SK-N-SH treated with all-trans-retinoic acid at 6 μM for 48 hours (cell line): ENCODE results near the gene BCL2L13.

Experiments
- ATAC-seq: fragments of 200-7000 bp; cut with Tn5 transposase; 3 replicates; pipeline ENCODE4 v1.9.1; 2020; ENCODE audit warnings: mild to moderate bottlenecking, moderate library complexity
- ARNTL ChIP-seq: fragments of 450-650 bp; formaldehyde crosslinking; IDR thresholded peaks from 2 replicates; pipeline ENCODE4 v1.5.0; 2020; ENCODE audit warnings: low read depth, mild to moderate bottlenecking, moderate library complexity, borderline replicate concordance
- BACH2 ChIP-seq: fragments of 250-450 bp; sonication (Bioruptor Pico); IDR thresholded peaks from 2 replicates; pipeline ENCODE4 v1.9.0; 2021; ENCODE audit warnings: mild to moderate bottlenecking, borderline replicate concordance
- CSDC2 ChIP-seq: fragments of 250-450 bp; sonication (Bioruptor Pico); IDR thresholded peaks from 2 replicates; pipeline ENCODE4 v1.5.0; 2020; ENCODE audit warnings: mild to moderate bottlenecking, moderate library complexity
- ESRRG ChIP-seq: fragments of 250-450 bp; sonication (Bioruptor Pico); IDR thresholded peaks from 2 replicates; pipeline ENCODE4 v1.6.1; 2021; ENCODE audit warnings: mild to moderate bottlenecking
- ISL1 ChIP-seq: fragments of 250-450 bp; sonication (Bioruptor Pico); IDR thresholded peaks from 2 replicates; pipeline ENCODE4 v2.1.2; 2022; ENCODE audit warnings: mild to moderate bottlenecking, moderate library complexity
- OSR1 ChIP-seq: fragments of 250-450 bp; sonication (Bioruptor Pico); IDR thresholded peaks from 2 replicates; pipeline ENCODE4 v1.8.0; 2022; ENCODE audit warnings: moderate library complexity, mild to moderate bottlenecking, inconsistent platforms
- PPARA ChIP-seq: fragments of 250-450 bp; sonication (Bioruptor Pico); IDR thresholded peaks from 2 replicates; pipeline ENCODE4 v1.5.0; 2020; ENCODE audit warnings: mild to moderate bottlenecking, borderline replicate concordance
- RARB ChIP-seq: fragments of 250-450 bp; sonication (Bioruptor Pico); IDR thresholded peaks from 2 replicates; pipeline ENCODE4 v1.8.0; 2021; ENCODE audit warnings: mild to moderate bottlenecking, moderate library complexity
- SNAI2 ChIP-seq: fragments of 250-450 bp; sonication (Bioruptor Pico); IDR thresholded peaks from 2 replicates; pipeline ENCODE4 v1.5.0; 2020; ENCODE audit warnings: mild to moderate bottlenecking, moderate library complexity
- TCF4 ChIP-seq: fragments of 250-450 bp; sonication (Bioruptor Pico); IDR thresholded peaks from 2 replicates; pipeline ENCODE4 v1.8.0; 2021; ENCODE audit warnings: mild to moderate bottlenecking, moderate library complexity, borderline replicate concordance
- TOX ChIP-seq: fragments of 250-450 bp; sonication (Bioruptor Pico); IDR thresholded peaks from 2 replicates; pipeline ENCODE4 v1.8.0; 2021; ENCODE audit warnings: mild to moderate bottlenecking, moderate library complexity, borderline replicate concordance
- ZC3H10 ChIP-seq: fragments of 250-450 bp; sonication (Bioruptor Pico); IDR thresholded peaks from 2 replicates; pipeline ENCODE4 v1.5.1; 2021; ENCODE audit warnings: mild to moderate bottlenecking, moderate library complexity
- ZFP3 ChIP-seq: fragments of 250-450 bp; sonication (Bioruptor Pico); IDR thresholded peaks from 2 replicates; pipeline ENCODE4 v1.5.0; 2020; ENCODE audit warnings: mild to moderate bottlenecking, moderate library complexity
- ZFP30 ChIP-seq: fragments of 450-650 bp; formaldehyde crosslinking; IDR thresholded peaks from 2 replicates; pipeline ENCODE4 v1.5.0; 2022; ENCODE audit warnings: mild to moderate bottlenecking, moderate library complexity
- ZNF70 ChIP-seq: fragments of 450-650 bp; formaldehyde crosslinking; IDR thresholded peaks from 2 replicates; pipeline ENCODE4 v1.5.0; 2020; ENCODE audit warnings: mild to moderate bottlenecking, moderate library complexity
- ZNF8 ChIP-seq: fragments of 450-650 bp; formaldehyde crosslinking; IDR thresholded peaks from 2 replicates; pipeline ENCODE4 v1.5.0; 2020; ENCODE audit warnings: mild to moderate bottlenecking, moderate library complexity
- TF ChIP-seq, protein P1 (sequence below): fragments of 250-450 bp; sonication (Bioruptor Pico); IDR thresholded peaks from 2 replicates; pipeline ENCODE4 v1.8.0; 2020; ENCODE audit warnings: mild to moderate bottlenecking, moderate library complexity, borderline replicate concordance
- TF ChIP-seq, protein P2 (sequence below): fragments of 250-450 bp; sonication (Bioruptor Pico); IDR thresholded peaks from 2 replicates; pipeline ENCODE4 v1.5.1; 2020; ENCODE audit warnings: low read depth, mild to moderate bottlenecking, moderate library complexity
- TF ChIP-seq, protein P3 (sequence below): fragments of 250-450 bp; sonication (Bioruptor Pico); IDR thresholded peaks from 2 replicates; pipeline ENCODE4 v1.8.0; 2021; ENCODE audit warnings: low read depth, mild to moderate bottlenecking, moderate library complexity, borderline replicate concordance
- TF ChIP-seq, protein P4 (sequence below): fragments of 250-450 bp; sonication (Bioruptor Pico); IDR thresholded peaks from 2 replicates; pipeline ENCODE4 v1.5.1; 2021; ENCODE audit warnings: mild to moderate bottlenecking, moderate library complexity
- TF ChIP-seq, protein P5 (sequence below): fragments of 250-450 bp; sonication (Bioruptor Pico); IDR thresholded peaks from 2 replicates; pipeline ENCODE4 v1.5.0; 2020; ENCODE audit warnings: mild to moderate bottlenecking, moderate library complexity

The BCL2L13 gene

DNA sequence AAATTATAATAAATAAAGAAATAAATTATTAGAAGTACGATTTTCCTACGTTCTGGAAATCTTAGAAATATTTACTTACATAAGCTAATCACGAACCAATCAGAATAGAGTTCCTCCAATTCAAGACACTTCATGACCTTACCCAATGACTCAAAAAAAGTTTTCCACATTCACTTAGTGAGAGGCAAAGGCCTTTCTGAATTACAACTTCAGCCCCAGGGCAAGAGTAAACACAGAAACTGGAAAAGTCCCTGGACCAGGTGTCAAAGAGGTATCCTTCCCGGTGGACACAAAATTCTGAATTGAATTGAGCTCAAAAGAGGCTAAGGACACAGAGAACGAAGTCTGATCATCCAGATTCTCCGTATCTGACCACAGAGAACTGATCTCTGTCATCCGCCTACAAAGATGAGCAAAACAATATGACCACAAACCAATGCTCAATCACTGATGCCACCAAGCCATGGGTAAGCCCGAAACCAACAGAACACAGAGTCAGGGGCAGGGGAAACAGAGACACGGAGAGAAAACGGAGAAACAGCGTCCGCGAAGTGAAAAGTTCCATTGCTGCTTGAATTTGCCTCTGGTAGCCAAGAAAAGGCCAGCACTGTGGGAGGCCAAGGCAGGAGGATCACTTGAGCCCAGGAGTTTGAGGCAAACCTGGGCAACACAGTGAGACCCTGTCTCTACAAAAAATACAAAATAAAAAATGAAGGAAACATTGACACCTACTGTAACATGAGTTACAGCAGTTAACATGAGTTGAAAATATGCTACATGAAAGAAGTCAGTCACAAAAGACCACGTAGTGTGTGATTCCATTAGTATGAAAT lies 128.9 kb downstream of the BCL2L13 start:
- ATAC-seq: no peak
- TF ChIP-seq ARNTL (CRISPR knock-in tag) (no peak), TCF4 (CRISPR knock-in tag) (no peak), ZC3H10 (CRISPR knock-in tag) (no peak), ZNF70 (CRISPR knock-in tag) (no peak), TOX (no peak), OSR1 (CRISPR knock-in tag) (no peak), CSDC2 (no peak), ZNF8 (CRISPR knock-in tag) (no peak), SNAI2 (no peak), ESRRG (CRISPR knock-in tag) (no peak), RARB (CRISPR knock-in tag) (no peak), PPARA (CRISPR knock-in tag) (no peak), ZFP30 (no peak), ZFP3 (CRISPR knock-in tag) (no peak), BACH2 (CRISPR knock-in tag) (no peak), ISL1 (no peak)
- TF ChIP-seq, protein P1, sequence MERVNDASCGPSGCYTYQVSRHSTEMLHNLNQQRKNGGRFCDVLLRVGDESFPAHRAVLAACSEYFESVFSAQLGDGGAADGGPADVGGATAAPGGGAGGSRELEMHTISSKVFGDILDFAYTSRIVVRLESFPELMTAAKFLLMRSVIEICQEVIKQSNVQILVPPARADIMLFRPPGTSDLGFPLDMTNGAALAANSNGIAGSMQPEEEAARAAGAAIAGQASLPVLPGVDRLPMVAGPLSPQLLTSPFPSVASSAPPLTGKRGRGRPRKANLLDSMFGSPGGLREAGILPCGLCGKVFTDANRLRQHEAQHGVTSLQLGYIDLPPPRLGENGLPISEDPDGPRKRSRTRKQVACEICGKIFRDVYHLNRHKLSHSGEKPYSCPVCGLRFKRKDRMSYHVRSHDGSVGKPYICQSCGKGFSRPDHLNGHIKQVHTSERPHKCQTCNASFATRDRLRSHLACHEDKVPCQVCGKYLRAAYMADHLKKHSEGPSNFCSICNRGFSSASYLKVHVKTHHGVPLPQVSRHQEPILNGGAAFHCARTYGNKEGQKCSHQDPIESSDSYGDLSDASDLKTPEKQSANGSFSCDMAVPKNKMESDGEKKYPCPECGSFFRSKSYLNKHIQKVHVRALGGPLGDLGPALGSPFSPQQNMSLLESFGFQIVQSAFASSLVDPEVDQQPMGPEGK (CRISPR knock-in tag): no peak
- TF ChIP-seq, protein P2, sequence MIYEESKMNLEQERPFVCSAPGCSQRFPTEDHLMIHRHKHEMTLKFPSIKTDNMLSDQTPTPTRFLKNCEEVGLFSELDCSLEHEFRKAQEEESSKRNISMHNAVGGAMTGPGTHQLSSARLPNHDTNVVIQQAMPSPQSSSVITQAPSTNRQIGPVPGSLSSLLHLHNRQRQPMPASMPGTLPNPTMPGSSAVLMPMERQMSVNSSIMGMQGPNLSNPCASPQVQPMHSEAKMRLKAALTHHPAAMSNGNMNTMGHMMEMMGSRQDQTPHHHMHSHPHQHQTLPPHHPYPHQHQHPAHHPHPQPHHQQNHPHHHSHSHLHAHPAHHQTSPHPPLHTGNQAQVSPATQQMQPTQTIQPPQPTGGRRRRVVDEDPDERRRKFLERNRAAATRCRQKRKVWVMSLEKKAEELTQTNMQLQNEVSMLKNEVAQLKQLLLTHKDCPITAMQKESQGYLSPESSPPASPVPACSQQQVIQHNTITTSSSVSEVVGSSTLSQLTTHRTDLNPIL (CRISPR knock-in tag): no peak
- TF ChIP-seq, protein P3, sequence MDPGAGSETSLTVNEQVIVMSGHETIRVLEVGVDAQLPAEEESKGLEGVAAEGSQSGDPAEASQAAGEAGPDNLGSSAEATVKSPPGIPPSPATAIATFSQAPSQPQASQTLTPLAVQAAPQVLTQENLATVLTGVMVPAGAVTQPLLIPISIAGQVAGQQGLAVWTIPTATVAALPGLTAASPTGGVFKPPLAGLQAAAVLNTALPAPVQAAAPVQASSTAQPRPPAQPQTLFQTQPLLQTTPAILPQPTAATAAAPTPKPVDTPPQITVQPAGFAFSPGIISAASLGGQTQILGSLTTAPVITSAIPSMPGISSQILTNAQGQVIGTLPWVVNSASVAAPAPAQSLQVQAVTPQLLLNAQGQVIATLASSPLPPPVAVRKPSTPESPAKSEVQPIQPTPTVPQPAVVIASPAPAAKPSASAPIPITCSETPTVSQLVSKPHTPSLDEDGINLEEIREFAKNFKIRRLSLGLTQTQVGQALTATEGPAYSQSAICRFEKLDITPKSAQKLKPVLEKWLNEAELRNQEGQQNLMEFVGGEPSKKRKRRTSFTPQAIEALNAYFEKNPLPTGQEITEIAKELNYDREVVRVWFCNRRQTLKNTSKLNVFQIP (CRISPR knock-in tag): no peak
- TF ChIP-seq, protein P4, sequence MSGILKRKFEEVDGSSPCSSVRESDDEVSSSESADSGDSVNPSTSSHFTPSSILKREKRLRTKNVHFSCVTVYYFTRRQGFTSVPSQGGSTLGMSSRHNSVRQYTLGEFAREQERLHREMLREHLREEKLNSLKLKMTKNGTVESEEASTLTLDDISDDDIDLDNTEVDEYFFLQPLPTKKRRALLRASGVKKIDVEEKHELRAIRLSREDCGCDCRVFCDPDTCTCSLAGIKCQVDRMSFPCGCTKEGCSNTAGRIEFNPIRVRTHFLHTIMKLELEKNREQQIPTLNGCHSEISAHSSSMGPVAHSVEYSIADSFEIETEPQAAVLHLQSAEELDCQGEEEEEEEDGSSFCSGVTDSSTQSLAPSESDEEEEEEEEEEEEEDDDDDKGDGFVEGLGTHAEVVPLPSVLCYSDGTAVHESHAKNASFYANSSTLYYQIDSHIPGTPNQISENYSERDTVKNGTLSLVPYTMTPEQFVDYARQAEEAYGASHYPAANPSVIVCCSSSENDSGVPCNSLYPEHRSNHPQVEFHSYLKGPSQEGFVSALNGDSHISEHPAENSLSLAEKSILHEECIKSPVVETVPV: no peak
- TF ChIP-seq, all 23 proteins: peak for 0

DNA sequence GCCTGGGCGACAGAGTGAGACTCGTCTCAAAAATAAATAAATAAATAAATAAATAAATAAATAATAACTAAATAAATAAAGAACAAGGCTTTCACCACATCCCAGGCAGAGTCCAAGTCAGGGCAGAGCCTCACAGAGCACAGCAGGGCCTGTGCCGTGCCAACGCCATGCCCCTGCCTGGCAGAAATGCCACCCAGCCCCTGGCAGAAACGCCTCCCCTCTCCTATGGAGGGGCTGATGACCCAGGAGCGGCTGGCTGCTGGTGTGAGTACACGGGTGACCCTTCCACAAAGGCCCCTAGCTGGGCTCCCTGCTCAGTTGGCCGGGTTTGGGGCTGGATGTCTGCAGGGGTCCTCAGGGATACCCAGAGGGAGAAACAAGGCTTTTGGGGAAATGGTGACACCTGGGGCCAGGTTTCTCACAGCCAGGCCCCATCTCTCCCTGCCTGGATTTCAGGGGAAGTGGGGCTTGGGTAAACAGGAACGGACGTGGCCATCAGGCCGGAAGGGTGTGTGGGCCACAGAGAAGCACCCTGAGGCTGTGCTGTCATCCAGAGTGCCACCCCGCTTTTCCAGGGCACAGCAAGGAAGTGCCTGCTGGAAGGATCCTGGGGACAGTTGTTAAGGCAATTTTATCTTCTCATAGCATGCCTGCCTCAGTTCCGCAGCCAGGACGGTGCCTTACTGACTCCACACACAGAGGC lies 130.6 kb downstream of the BCL2L13 start:
- ATAC-seq: no peak
- no peak for TF ChIP-seq ESRRG (CRISPR knock-in tag)
- no peak for TF ChIP-seq ISL1
- TF ChIP-seq BACH2 (CRISPR knock-in tag): no peak
- no peak for TF ChIP-seq ZC3H10 (CRISPR knock-in tag)
- no peak for TF ChIP-seq TCF4 (CRISPR knock-in tag)
- TF ChIP-seq, protein P5, sequence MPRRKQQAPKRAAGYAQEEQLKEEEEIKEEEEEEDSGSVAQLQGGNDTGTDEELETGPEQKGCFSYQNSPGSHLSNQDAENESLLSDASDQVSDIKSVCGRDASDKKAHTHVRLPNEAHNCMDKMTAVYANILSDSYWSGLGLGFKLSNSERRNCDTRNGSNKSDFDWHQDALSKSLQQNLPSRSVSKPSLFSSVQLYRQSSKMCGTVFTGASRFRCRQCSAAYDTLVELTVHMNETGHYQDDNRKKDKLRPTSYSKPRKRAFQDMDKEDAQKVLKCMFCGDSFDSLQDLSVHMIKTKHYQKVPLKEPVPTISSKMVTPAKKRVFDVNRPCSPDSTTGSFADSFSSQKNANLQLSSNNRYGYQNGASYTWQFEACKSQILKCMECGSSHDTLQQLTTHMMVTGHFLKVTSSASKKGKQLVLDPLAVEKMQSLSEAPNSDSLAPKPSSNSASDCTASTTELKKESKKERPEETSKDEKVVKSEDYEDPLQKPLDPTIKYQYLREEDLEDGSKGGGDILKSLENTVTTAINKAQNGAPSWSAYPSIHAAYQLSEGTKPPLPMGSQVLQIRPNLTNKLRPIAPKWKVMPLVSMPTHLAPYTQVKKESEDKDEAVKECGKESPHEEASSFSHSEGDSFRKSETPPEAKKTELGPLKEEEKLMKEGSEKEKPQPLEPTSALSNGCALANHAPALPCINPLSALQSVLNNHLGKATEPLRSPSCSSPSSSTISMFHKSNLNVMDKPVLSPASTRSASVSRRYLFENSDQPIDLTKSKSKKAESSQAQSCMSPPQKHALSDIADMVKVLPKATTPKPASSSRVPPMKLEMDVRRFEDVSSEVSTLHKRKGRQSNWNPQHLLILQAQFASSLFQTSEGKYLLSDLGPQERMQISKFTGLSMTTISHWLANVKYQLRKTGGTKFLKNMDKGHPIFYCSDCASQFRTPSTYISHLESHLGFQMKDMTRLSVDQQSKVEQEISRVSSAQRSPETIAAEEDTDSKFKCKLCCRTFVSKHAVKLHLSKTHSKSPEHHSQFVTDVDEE: no peak
- TF ChIP-seq, protein P4: no peak
